ENCODE measurements around the gene MGARP. TPM values are rescaled to one million over a fixed set of nuclear protein-coding genes. Genes with fewer than 3 reads are reported as not detected.

Gene MGARP
- polyA plus RNA-seq, 2 of the 4 experiments (the other 2 are of a cell fraction), result 1.1 to 1.4 TPM

- Histone ChIP-seq H3K27ac (no peak overlapping the region), H3K9me3 (no peaks in the 10 kb centered on the region), H3K4me2 (no peak overlapping the region), H3K4me3 (no peak overlapping the region), H3K4me1 (no peaks in the 10 kb centered on the region)
- TF ChIP-seq REST (IDR thresholded peaks at IDR 0.05), result no peak
- TF ChIP-seq EHF (CRISPR knock-in tag; IDR thresholded peaks at IDR 0.05), result no peak
- WGBS (ENCODE audit: missing lambda C conversion rate), result 92% methylated on average over 7 of the region's 7 CpGs
- DNase-seq (ENCODE audit: low read depth in 1 of 2, low spot score in 1 of 2) (no peak), FAIRE-seq (no peak), ATAC-seq (no peak)
- ChIA-PET CTCF (interaction anchor here (0.7 to 2.3 kb wide), 3 partner anchors 9 to 256 kb away, joined by 3 to 10 read pairs (median 3); no protein-coding TSS in a partner anchor), POLR2A (no interaction called here)
Observed at GRCh38 chr4:139286186-139286698, 6.2 kb upstream of the MGARP start.

DNA sequence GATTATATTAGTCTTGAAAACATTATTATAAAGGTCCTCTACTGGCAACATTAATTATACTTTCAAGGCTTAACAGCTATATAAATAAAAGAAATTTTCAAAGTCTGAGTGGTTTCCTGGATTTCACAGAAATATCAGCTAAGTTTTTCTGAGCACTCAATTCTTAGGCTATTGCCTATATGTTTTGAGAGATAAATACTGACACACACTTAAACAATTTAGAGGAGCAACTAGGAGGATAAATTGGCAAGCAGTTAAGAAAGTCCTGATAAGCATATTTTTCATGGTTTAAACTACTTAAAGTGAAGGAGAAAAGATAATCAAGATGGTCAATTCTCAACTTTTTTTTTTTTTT lies 2.7 kb upstream of the MGARP start:
- ATAC-seq, result no peak
- ChIA-PET POLR2A (interaction anchor here (0.7 kb wide), 1 partner anchor 10 kb away, joined by 3 read pairs; no protein-coding TSS in a partner anchor), CTCF (no interaction called here)
- FAIRE-seq, result no peak
- no peak for TF ChIP-seq HEYL (CRISPR knock-in tag; IDR thresholded peaks at IDR 0.05)
- no peak for TF ChIP-seq CBX2 (IDR thresholded peaks at IDR 0.05; ENCODE audit: borderline replicate concordance, low read depth)
- TF ChIP-seq JUN (IDR thresholded peaks at IDR 0.05), result no peak
- no peak for TF ChIP-seq ZSCAN20 (CRISPR knock-in tag; IDR thresholded peaks at IDR 0.05)
- TF ChIP-seq, protein P1, sequence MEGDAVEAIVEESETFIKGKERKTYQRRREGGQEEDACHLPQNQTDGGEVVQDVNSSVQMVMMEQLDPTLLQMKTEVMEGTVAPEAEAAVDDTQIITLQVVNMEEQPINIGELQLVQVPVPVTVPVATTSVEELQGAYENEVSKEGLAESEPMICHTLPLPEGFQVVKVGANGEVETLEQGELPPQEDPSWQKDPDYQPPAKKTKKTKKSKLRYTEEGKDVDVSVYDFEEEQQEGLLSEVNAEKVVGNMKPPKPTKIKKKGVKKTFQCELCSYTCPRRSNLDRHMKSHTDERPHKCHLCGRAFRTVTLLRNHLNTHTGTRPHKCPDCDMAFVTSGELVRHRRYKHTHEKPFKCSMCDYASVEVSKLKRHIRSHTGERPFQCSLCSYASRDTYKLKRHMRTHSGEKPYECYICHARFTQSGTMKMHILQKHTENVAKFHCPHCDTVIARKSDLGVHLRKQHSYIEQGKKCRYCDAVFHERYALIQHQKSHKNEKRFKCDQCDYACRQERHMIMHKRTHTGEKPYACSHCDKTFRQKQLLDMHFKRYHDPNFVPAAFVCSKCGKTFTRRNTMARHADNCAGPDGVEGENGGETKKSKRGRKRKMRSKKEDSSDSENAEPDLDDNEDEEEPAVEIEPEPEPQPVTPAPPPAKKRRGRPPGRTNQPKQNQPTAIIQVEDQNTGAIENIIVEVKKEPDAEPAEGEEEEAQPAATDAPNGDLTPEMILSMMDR (IDR thresholded peaks at IDR 0.05), result no peak
- no peak for TF ChIP-seq TP53 (CRISPR knock-in tag; IDR thresholded peaks at IDR 0.05)
- no peak for TF ChIP-seq CHD2 (IDR thresholded peaks at IDR 0.05; ENCODE audit: low read length, partially characterized antibody)
- no peak for TF ChIP-seq RARB (CRISPR knock-in tag; IDR thresholded peaks at IDR 0.05)
- TF ChIP-seq RNF2 (IDR thresholded peaks at IDR 0.05; ENCODE audit: borderline replicate concordance, low read depth), result no peak
- no peak for TF ChIP-seq RCOR1 (IDR thresholded peaks at IDR 0.05; ENCODE audit: low read depth, low read length)
- no peak for TF ChIP-seq HES2 (IDR thresholded peaks at IDR 0.05)
- TF ChIP-seq ZC3H11A (IDR thresholded peaks at IDR 0.05), result no peak
- no peak for TF ChIP-seq EHMT2 (IDR thresholded peaks at IDR 0.05; ENCODE audit: low read depth)
- Histone ChIP-seq H3K4me3 (no peak overlapping the region), H3K27ac (no peak overlapping the region), H3K4me2 (no peak overlapping the region), H3K4me1 (0 out of 3 replicates have a peak, but pooled peaks cover 3% of the 10 kb centered on the region), H3K9me3 (no peaks in the 10 kb centered on the region)
- no peak for DNase-seq (ENCODE audit: low read depth in 1 of 2, low spot score in 1 of 2)

GRCh38 chr4:139282065-139282720 lies 2.2 kb upstream of the MGARP start:
- H3K4me3 ChIP-seq, result no peak overlapping the region
- POLR2A ChIA-PET, result interaction anchor here (0.7 kb wide), 1 partner anchor 10 kb away, joined by 3 read pairs; no protein-coding TSS in a partner anchor
- H3K4me2 ChIP-seq, result no peak overlapping the region
- DNase-seq (ENCODE audit: low read depth in 1 of 2, low spot score in 1 of 2) (no peak), FAIRE-seq (no peak), ATAC-seq (no peak)
- no peak overlapping the region for H3K27ac ChIP-seq
- H3K9me3 ChIP-seq, result no peaks in the 10 kb centered on the region
- WGBS (ENCODE audit: missing lambda C conversion rate), result 71% methylated on average over 7 of the region's 7 CpGs
- H3K4me1 ChIP-seq, result 0 out of 3 replicates have a peak, but pooled peaks cover 3% of the 10 kb centered on the region
- CTCF ChIA-PET, result interaction anchor here (0.7 to 1.0 kb wide), 2 partner anchors 14 to 59 kb away, joined by 4 to 7 read pairs; no protein-coding TSS in a partner anchor
- TF ChIP-seq RFX5 (IDR thresholded peaks at IDR 0.05) (no peak), POLR2AphosphoS2 (conservative IDR thresholded peaks at IDR 0.05; ENCODE audit: low read length) (no peak), MAFK (IDR thresholded peaks at IDR 0.05; ENCODE audit: partially characterized antibody) (no peak), PHF8 (IDR thresholded peaks at IDR 0.05; ENCODE audit: borderline replicate concordance, low read depth) (no peak), EHMT2 (IDR thresholded peaks at IDR 0.05; ENCODE audit: low read depth) (no peak), JUNB (IDR thresholded peaks at IDR 0.05) (no peak), CHD4 (IDR thresholded peaks at IDR 0.05; ENCODE audit: borderline replicate concordance) (no peak), CBX8 (IDR thresholded peaks at IDR 0.05) (no peak), CBX2 (IDR thresholded peaks at IDR 0.05; ENCODE audit: borderline replicate concordance, low read depth) (no peak)
- TF ChIP-seq, protein P2, sequence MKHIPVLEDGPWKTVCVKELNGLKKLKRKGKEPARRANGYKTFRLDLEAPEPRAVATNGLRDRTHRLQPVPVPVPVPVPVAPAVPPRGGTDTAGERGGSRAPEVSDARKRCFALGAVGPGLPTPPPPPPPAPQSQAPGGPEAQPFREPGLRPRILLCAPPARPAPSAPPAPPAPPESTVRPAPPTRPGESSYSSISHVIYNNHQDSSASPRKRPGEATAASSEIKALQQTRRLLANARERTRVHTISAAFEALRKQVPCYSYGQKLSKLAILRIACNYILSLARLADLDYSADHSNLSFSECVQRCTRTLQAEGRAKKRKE (CRISPR knock-in tag; IDR thresholded peaks at IDR 0.05; ENCODE audit: low read depth), result no peak
- TF ChIP-seq, protein P3, sequence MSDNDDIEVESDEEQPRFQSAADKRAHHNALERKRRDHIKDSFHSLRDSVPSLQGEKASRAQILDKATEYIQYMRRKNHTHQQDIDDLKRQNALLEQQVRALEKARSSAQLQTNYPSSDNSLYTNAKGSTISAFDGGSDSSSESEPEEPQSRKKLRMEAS (IDR thresholded peaks at IDR 0.05), result no peak
- TF ChIP-seq, protein P1 (IDR thresholded peaks at IDR 0.05), result no peak

Data from A549 (cell line).